ENCODE measurements around the gene WDR27.
"Not testable (repeated sequence)": the region's sequence is repeated elsewhere in the genome, so short reads cannot be mapped to it uniquely, and the experiment has no call there.

The WDR27 gene

GRCh38 chr6:169445661-169446581 lies 255.9 kb downstream of the WDR27 start:
- no peaks in the 10 kb centered on the region for H3K9me3 Mint-ChIP-seq
- ATAC-seq = peak; percentile 15
- no peak overlapping the region for H3K27ac Mint-ChIP-seq
- DNase-seq (ENCODE audit: low spot score in 2 of 2) = no peak
- no peak overlapping the region for H3K4me3 Mint-ChIP-seq
- no peaks in the 10 kb centered on the region for H3K4me1 Mint-ChIP-seq
- H3K36me3 Mint-ChIP-seq = no peaks in the 10 kb centered on the region

DNA sequence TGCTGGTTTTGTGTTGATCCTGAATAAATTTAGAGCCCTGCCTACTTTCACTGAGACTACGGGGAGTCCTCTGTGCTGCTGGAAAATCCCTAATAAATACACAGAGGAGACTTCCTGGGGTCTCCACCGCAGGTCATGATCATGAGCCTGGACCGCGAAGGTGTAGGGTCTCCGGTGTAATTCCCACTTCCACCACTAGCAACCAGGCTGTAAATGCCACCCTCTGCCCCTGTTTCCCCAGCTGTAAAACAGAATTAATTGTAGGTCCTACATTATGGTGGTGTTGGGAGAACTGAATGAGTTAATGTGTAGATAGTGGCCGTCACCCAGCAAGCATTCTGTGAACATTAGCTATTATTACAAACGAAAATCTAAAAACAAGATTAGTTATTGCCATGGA lies 256.6 kb downstream of the WDR27 start:
- no peaks in the 10 kb centered on the region for H3K4me1 Mint-ChIP-seq
- no peak overlapping the region for H3K27ac Mint-ChIP-seq
- ATAC-seq (no peak), DNase-seq (ENCODE audit: low spot score in 2 of 2) (no peak)
- no peak overlapping the region for H3K4me3 Mint-ChIP-seq
- H3K36me3 Mint-ChIP-seq = no peaks in the 10 kb centered on the region
- H3K9me3 Mint-ChIP-seq = no peaks in the 10 kb centered on the region

GRCh38 chr6:169441292-169441691 lies 260.5 kb downstream of the WDR27 start:
- no peaks in the 10 kb centered on the region for H3K9me3 Mint-ChIP-seq
- no peak for ATAC-seq

DNA sequence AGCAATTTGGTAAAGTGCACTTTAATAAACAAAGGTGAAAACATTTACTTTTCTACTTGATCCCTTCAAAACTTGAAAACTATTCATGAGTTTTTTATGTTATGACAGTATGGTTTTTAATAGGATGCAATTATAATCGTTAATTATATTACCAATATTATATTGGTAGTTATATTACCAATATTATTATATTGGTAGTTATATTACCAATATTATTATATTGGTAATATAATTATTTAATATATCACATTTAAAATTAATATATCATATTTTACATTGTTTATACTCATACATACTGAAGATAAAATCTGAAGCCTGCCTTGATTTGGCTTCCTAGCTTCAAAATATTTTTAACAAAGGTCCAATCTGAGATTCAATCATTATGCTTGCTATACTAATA lies 262.1 kb downstream of the WDR27 start:
- no peaks in the 10 kb centered on the region for H3K4me1 Mint-ChIP-seq

More at GRCh38 chr6:169441292-169441691, 260.5 kb downstream of the WDR27 start:
- H3K27ac Mint-ChIP-seq = no peak overlapping the region
- H3K4me3 Mint-ChIP-seq = no peak overlapping the region
- H3K4me1 Mint-ChIP-seq = no peaks in the 10 kb centered on the region
- no peak for DNase-seq (ENCODE audit: low spot score in 2 of 2)
- no peaks in the 10 kb centered on the region for H3K36me3 Mint-ChIP-seq

DNA sequence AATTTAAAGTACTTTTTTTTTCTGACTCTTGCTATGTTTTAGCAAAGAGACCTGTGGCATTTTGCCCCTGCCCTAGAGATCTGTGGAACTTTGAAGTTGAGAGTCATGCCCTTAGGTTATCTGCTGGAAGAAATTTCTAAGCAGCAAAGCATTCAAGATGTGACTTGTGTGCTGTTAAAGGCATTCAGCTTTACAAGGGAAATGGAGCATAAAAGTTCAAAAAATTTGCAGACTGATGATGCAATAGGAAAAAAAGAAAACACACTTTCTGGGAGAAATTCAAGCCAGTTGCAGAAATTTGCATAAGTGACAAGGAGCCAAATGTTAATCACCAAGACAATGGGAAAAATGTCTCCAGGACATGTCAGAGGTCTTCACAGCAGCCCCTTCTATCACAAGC lies 267.3 kb downstream of the WDR27 start:
- H3K4me1 Mint-ChIP-seq; H3K4me3 Mint-ChIP-seq; DNase-seq (ENCODE audit: low spot score in 2 of 2); H3K27ac Mint-ChIP-seq; H3K36me3 Mint-ChIP-seq; ATAC-seq: not testable (repeated sequence)
- peaks cover 16% of the 10 kb centered on the region for H3K9me3 Mint-ChIP-seq

More for the DNA sequence above, 262.1 kb downstream of the WDR27 start:
- no peaks in the 10 kb centered on the region for H3K36me3 Mint-ChIP-seq
- no peaks in the 10 kb centered on the region for H3K9me3 Mint-ChIP-seq
- H3K27ac Mint-ChIP-seq = no peak overlapping the region
- no peak overlapping the region for H3K4me3 Mint-ChIP-seq
- no peak for DNase-seq (ENCODE audit: low spot score in 2 of 2)
- ATAC-seq = no peak

- Mint-ChIP-seq H3K27ac (no peak overlapping the region), H3K4me3 (no peak overlapping the region), H3K4me1 (no peaks in the 10 kb centered on the region), H3K9me3 (peaks cover 16% of the 10 kb centered on the region), H3K36me3 (no peaks in the 10 kb centered on the region)
- ATAC-seq (no peak), DNase-seq (ENCODE audit: low spot score in 2 of 2) (no peak)
Observed at GRCh38 chr6:169429001-169429400, 272.8 kb downstream of the WDR27 start.

GRCh38 chr6:169428532-169428931 lies 273.3 kb downstream of the WDR27 start:
- DNase-seq (ENCODE audit: low spot score in 2 of 2) (no peak), ATAC-seq (no peak)
- no peaks in the 10 kb centered on the region for H3K36me3 Mint-ChIP-seq
- no peak overlapping the region for H3K4me3 Mint-ChIP-seq
- H3K27ac Mint-ChIP-seq = no peak overlapping the region
- H3K4me1 Mint-ChIP-seq = no peaks in the 10 kb centered on the region
- peaks cover 16% of the 10 kb centered on the region for H3K9me3 Mint-ChIP-seq

DNA sequence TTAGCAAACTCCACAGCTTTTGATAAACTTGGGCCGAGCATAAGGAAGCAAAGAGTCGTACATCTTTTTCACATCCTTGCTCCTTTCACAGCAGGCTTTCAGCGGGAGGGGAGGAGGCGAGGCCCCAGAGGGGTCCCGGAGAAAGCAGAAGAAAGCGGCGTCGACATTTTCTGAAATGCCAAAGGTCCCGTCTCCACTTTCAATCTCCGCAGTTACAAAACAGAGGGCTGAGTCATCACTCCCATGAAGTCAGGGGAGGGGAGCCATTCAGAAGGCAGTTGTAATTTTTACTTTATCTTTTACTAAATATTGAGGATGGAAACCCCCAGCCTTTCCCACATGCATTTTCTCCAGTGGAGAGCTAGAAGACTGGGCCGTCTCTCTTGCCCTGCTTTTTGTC lies 274.0 kb downstream of the WDR27 start:
- H3K4me1 Mint-ChIP-seq = no peaks in the 10 kb centered on the region
- peaks cover 15% of the 10 kb centered on the region for H3K9me3 Mint-ChIP-seq
- ATAC-seq (no peak), DNase-seq (ENCODE audit: low spot score in 2 of 2) (no peak)
- no peaks in the 10 kb centered on the region for H3K36me3 Mint-ChIP-seq
- no peak overlapping the region for H3K27ac Mint-ChIP-seq
- no peak overlapping the region for H3K4me3 Mint-ChIP-seq

- DNase-seq (ENCODE audit: low spot score in 2 of 2) (no peak), ATAC-seq (no peak)
- Mint-ChIP-seq H3K4me3 (no peak overlapping the region), H3K9me3 (peaks cover 8% of the 10 kb centered on the region), H3K27ac (no peak overlapping the region), H3K36me3 (no peaks in the 10 kb centered on the region), H3K4me1 (no peaks in the 10 kb centered on the region)
Observed at GRCh38 chr6:169426611-169427010, 275.2 kb downstream of the WDR27 start.

- ATAC-seq (no peak), DNase-seq (ENCODE audit: low spot score in 2 of 2) (no peak)
- Mint-ChIP-seq H3K9me3 (peaks cover 4% of the 10 kb centered on the region), H3K27ac (no peak overlapping the region), H3K4me1 (no peaks in the 10 kb centered on the region), H3K4me3 (no peak overlapping the region), H3K36me3 (no peaks in the 10 kb centered on the region)
Observed at GRCh38 chr6:169425628-169426370, 276.0 kb downstream of the WDR27 start.

- H3K4me3 Mint-ChIP-seq = no peak overlapping the region
- H3K4me1 Mint-ChIP-seq = no peaks in the 10 kb centered on the region
- no peak overlapping the region for H3K27ac Mint-ChIP-seq
- no peak for DNase-seq (ENCODE audit: low spot score in 2 of 2)
- peaks cover under 1% of the 10 kb centered on the region for H3K9me3 Mint-ChIP-seq
- ATAC-seq = no peak
- H3K36me3 Mint-ChIP-seq = no peaks in the 10 kb centered on the region
Observed at GRCh38 chr6:169424821-169425240, 277.0 kb downstream of the WDR27 start.

DNA sequence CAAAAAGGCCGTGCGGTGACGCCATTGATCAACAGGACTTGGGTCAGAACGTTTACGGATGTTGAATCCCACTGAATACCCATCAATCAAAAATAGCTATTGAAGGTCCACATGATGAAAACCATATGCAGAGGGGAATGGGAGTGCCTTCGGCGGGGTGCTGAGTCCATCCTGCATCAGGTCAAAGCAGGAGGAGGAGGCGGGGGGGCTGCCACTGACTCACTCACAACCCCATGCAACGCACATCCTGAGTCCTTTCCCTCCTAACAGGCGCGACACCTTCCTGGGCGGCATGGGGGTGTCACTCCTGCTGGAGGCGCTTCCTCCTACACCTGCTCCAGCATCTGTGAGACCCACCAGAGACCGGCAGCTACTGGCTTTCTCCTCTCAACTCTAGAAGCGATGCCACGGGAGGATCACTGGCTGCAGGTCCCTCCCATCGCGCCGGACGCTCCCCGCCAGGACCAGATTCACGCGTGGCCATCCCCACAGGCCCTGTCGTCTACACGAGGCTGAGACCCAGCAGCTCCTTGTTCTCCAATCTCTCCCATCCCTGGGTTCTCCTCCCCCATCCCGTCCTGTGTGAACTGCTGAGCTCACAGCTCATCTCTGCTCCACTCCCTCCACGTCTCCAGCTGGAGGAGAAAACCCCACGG lies 277.6 kb downstream of the WDR27 start:
- no peak overlapping the region for H3K27ac Mint-ChIP-seq

GRCh38 chr6:169421586-169422264 lies 280.1 kb downstream of the WDR27 start:
- Mint-ChIP-seq H3K9me3 (no peaks in the 10 kb centered on the region), H3K27ac (no peak overlapping the region), H3K36me3 (no peaks in the 10 kb centered on the region), H3K4me1 (no peaks in the 10 kb centered on the region), H3K4me3 (no peak overlapping the region)
- no peak for DNase-seq (ENCODE audit: low spot score in 2 of 2)
- ATAC-seq = no peak

More for the DNA sequence above, 277.6 kb downstream of the WDR27 start:
- no peaks in the 10 kb centered on the region for H3K36me3 Mint-ChIP-seq
- no peaks in the 10 kb centered on the region for H3K4me1 Mint-ChIP-seq
- no peaks in the 10 kb centered on the region for H3K9me3 Mint-ChIP-seq
- no peak for ATAC-seq
- no peak for DNase-seq (ENCODE audit: low spot score in 2 of 2)
- no peak overlapping the region for H3K4me3 Mint-ChIP-seq

DNA sequence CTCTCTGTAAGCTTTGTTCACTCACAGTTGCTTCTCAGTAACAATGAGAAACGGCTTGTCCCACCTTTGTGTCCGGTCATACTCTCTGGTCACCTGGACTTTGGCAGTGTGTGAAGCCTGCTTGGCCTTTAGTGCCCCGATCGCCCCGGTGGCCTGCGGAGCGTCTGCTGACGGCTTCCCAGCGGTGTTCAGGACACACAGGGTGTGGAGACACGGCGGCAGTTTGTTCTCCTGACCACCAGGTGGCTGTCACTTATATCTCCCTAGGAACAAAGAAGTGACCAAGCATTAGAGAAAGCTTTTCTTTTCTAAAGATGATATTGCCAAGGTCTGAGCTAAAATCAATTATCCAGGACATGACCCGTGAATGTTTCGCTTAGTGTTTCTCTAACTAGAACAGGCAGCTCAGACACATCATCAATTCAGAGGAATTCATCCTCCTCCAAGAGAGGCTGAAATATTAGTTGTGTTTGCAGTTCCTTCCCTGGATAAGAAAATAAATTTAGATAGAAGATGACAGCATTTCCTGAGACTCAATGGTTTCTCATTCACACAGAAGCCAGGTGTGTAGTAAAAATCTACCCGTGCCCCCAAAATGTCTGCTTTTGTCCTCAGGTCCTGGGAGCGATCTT lies 280.8 kb downstream of the WDR27 start:
- Mint-ChIP-seq H3K9me3 (no peaks in the 10 kb centered on the region), H3K4me3 (no peak overlapping the region), H3K4me1 (no peaks in the 10 kb centered on the region), H3K27ac (no peak overlapping the region), H3K36me3 (no peaks in the 10 kb centered on the region)
- DNase-seq (ENCODE audit: low spot score in 2 of 2) (no peak), ATAC-seq (no peak)
